CD4-positive, alpha-beta T cell treated with Interleukin-4 for 4 hours (primary cell): ENCODE data around the gene PTPRM.

Experiments used
- DNase-seq: peaks from one replicate; pipeline ENCODE4 v3.0.0-alpha.2; 2020

Gene PTPRM

DNA sequence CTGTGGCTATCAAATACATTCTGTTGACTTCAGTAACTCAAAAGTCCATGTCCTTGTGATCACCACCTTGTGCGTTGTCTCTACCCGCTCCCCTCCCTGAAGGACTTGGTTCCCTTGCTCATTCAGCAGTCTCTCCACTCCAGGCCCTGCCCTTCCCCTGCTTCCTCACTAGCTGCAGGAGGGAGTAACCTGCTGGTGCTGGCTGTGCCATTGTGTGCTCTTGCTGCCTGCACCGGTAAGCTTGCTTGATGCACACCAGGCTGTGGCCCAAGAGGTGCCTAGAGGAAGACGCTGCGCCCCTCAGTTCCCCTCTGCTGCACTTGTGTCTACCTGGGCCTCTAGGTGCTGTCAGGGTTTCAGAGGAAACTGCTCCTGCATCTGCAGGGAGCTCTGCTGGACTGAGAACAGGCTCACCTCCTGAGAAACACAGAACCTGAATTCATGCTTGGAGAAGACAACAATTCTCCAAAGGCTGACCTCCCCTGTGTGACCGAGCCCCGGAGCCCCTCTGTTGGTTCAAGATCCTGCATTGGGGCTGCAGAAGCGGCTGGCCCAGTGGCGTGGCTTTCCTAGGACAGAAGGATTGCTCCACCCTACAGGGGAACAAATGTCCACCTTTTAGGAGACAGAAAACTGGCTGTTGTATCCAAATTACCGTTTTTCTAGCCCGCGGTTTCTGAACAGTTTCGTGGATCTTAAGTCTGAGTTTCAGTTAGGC, 33.6 kb downstream of the PTPRM start:
- DNase-seq = no peak

DNA sequence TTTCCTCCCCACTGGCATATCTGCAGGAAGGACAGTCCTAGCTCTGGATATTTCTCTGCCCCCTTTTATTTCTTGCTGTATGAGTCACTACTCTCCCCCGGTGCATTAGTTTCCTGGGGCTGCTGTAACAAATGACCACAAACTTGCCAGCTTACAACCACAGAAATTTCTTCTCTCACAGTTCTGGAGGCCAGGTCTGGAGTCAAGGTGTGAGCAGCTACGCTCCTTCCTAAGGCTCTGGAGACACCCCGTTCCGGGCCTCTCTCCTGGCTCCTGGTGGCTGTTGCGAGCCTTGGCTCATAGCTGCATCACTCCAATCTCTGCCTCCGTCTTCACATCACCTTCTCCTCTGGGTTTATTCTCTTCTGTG, 34.1 kb downstream of the PTPRM start:
- DNase-seq = no peak

DNA sequence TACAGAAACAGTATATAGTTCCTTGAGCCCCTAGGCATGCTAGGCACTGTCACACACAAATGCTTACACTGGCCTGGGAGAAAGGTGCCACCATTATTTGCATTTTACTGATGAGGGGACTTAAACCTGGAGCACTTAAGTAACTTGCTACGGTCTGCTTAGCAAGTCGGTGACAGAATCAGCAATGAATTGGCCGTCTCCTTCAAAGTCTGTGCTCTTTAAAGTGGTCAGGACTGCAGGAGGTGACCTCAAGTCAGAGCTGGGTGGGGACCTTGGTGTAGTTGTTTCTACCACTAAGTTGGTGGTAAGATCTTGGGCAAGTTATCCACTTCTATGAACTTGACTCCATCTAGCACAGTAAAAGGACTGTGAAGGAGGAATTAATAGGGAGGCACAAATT, 34.8 kb downstream of the PTPRM start:
- DNase-seq = no peak

DNA sequence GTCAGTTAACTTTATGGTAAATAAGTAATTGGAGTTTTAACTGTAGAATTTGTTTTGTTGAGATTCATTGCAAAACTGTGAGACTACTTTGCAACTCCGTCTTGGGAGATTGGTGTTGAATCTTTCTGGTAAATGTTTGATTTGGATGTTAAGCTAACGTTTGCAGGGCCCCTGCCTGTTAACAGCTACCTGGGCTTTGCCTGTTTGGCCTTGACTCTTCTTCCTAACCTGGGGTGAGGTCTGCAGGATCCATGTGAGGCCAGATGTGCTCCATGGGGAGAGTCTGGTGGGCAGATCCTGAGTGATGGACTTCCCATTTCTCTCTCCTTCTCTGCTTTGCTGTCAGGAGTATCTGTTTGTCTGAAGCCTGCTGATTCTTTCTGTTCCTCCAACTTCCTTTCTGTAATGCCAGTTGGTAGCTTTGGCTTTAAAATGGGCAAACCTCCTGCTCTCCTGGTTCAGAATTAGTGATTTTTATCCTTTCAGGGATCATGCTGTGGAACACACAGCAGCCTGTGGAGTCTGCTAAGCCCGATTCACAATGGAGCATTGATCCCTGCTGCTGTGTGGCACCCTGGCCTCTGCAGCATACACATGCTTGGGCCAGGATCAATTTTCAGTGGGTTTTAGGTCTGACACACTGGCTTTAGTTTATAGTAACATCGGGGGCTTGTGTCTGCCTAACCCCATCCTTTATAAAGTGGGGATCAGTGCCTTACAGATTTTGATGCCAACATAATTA, 36.3 kb downstream of the PTPRM start:
- DNase-seq = no peak

DNA sequence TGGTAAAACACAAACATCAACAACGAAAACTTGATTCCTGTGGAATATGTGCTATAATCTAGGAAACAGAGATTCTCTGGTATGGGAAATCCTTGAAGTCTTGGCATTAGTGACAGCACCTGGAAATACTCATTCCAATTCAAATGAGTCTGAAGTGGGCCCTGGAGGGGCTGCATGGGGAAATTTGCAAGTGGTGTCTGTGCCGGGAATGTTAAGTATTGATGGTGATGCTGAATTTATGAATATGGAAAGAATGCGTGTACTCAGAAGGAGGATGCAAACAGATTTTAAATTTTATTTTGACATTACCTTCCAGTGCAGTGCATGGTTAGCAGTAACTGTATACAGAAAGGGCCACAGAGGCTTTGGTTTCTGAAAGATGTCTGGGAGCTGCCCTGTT, 37.2 kb downstream of the PTPRM start:
- no peak for DNase-seq

DNA sequence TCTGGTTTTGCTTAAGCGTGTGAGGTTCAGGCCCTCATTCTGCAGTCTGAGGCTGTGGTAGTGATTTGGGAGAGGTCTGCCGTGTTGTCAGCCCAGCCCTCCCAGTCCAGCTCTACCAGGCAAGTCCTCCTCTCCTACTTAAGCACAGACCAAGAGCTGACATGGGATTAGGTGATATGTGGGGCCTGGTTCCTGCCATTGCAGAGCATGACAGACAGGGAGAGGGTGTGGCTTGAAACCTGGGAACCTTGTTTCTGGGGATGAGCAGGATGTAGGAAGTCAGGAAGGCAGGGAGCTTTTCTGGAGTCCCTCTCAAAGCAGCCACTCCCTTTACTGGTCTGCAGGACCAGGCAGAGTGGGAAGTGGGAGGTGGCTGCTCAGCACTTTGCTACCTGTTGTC, 38.6 kb downstream of the PTPRM start:
- no peak for DNase-seq

DNA sequence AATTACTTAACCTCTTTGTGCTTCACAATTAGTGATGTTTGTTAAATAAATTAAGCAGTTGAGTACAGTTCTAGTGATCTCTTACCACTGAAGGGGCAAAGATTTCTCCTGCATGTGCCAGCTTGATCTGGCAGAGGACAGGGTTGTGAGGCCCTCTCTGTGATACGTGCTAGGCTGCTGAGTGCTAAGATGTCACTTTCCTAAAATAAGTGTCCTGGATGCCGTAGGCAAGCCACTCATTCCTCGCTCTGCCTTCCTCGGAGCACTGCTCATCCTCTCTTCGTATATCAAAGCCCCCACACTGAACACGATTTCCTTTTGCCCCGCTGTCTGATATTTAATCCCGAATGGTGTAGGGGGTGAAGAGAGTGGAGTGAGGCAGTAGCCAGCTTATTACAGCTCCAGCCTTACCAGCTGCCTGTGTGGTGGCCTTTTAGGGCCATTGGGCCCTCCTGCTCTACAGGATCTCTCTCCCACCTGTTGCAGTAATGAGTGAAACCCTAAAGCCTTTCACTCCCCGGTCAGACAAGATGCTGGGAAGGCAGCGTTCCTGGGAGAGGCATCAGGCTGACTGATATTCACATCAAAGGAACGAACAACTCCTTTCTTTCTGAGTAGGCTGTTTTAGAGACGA, 40.5 kb downstream of the PTPRM start:
- DNase-seq = no peak

DNA sequence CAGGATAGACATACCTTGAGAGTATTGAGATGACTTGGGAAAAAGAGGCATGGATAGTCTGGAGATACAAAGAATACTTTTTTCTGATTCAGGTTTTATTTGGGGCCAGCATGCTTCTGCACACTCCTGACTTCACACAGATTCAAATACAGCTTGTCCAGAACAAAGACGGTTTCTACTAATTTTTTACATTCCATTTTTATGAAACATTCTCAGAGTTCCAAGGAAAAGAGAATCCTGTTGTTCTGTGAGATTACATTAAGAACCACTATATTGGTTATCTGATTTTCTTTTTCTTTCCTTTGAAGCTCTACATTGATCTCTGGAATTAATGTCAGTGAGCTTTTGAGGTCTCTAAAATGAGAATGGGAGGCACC, 41.0 kb downstream of the PTPRM start:
- no peak for DNase-seq

DNA sequence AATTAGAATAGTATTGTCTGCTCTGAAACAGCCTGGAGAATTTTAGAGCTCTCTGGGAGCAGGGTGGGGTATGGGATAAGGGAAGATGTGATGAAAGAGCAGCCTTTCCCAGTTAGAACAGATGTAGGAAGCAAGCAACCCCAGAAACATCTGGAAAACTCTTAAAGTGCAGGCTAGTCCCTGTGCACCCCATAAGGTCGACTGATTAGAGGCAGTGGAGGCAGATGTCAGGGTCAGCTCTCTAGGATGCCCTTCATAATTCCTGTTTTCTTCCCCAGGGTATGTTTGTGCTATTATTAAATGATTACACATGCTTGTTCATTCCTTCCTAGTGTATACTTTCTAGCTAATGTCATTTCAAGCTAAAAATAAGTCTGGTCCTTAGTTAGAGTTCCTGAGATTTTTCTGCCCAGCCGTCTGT, 41.7 kb downstream of the PTPRM start:
- DNase-seq = no peak

DNA sequence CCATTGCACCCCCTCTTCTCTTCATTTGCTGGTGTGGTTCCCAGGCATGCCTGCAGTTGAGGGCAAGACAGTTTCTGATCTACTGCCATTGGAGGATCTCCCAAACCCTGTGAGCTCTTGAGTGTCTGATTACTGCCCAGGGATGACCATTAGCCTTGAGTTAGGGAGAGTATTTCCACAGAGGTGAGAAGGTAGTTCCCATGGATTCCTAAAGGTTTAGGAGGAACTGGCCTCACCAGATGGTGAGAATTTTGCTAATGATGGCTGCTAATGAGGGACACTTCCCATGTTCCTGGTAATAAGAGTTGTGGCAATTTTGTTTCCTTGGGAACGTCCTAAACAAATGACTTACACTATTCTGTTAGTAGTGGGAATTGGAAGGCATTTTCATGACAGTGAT, 42.5 kb downstream of the PTPRM start:
- DNase-seq = no peak

DNA sequence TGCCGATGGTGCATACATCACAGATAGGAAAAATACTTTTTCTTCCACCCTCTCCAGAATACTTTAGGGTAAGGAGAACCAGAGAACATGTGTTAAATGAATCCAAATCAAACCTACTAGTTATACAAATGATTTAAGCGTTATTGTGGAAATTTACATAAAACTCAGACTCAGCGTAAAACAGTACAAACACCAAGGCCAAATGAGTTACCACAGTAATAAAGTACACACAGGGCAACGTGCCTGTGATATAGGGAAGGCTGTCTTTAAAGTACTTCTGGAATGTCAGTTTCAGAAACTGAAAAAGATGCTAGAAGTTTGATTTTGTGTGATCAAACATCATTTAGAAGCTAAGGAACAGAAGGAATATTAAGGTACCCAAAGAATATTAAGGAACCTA, 46.9 kb downstream of the PTPRM start:
- DNase-seq = no peak

DNA sequence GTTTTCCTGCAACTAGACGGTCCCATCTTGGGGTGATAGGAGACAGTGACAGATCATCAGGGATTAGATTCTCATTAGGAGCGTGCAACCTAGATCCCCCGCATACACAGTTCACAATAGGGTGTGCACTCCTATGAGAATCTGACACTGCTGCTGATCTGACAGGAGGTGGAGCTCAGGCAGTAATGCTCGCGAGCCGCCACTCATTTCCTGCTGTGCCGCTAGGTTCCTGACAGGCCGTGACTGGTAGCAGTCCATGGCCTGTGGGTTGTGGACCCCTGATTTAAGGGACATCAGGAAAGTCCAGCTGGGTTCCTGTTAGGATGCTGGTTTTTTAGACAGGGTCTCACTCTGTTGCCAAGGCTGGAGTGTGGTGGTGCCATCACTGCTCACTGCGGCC, 48.7 kb downstream of the PTPRM start:
- no peak for DNase-seq

DNA sequence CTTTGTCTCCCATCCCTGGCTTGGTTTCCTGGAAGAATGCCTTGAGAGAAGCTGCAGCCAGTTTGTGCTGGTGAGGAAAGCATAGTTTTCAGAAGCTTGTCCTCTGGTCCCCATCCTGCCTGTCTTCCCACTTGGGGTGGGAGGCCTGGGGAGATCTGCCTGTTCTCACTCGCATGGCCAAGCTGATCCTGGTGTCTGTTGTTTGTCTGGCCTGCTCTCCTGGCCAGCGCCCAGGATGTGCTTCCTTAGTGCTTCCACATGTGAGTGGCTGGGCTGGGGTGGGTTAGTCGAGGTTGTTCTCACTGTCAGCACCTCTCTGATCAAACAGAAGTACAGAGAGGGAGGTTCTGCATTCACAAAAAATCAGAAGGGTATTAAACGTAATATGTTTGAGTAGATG, 49.5 kb downstream of the PTPRM start:
- no peak for DNase-seq

DNA sequence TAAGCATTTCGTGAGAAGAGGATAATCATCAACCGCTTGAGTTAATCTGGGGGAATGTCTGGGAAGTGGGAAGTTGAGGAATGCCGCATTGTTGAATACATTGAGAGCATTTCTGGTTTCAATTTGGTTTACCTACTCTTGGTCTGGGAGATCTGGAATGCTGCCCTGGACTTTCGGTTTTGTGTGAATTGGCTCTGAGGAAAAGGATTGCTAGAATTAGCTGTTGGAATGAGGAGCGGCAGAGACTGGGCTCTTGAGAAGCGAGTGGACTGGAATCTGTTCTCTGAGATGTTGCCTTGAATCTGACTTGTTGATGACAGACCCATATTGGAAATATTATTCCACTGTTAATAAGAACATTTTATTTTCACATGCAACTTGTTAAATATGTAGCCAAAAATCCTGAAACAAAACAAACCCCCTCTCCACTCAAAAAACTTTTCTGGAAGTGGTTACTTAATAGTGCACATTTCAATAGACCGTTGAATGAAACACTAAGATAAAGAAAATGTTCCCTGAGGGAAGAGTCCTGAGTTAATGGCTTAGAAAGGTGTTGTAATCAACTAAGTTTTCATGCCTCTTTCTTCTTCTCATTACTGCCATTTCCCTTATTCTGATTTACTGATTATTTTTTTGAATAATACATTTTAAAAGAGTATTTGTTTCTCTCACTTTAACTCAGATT, 50.8 kb downstream of the PTPRM start:
- no peak for DNase-seq

DNA sequence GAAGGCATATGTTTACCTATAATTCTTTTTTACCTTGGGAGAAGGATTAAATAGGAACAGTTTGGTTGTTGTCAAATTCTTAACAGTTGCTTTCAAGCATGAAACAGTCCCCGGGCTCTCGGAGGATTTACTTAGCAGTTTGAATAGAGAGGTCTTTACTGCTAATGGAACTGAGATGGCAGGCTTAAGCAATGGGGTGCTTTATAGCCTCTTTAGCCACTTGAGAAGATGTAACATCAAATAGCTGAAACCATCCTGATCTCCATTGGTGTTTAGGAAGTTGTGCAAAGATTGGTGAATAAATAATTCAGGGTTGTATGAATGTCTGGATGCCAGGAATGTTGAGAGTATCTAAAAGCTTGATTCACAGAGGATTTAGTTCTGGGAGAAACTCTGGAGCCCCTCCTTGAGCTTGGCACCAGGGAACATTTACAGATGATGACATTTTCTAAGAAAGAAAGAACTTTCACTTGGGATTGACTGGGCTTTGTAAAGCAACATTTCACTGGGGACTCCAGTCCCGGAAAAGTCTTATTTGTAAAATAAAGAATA, 51.9 kb downstream of the PTPRM start:
- no peak for DNase-seq

DNA sequence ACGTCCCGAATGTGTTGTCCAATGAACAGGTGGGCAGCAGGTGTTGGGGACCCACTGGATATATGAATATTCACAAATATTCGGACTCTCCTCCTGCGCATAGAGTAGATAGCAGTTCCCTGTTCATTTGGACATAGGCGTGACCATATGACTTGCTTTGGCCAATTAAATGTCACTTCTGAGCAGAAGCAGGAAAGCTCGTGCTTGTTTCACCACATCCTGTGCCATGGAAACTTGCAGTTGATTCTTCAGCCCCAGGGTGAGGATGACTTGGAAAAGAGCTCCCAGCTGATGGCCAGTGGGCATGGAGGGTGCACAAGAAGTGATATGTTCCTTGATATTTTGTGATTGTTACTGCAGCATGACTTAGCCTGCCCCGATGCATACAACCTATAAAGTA, 52.6 kb downstream of the PTPRM start:
- no peak for DNase-seq

DNA sequence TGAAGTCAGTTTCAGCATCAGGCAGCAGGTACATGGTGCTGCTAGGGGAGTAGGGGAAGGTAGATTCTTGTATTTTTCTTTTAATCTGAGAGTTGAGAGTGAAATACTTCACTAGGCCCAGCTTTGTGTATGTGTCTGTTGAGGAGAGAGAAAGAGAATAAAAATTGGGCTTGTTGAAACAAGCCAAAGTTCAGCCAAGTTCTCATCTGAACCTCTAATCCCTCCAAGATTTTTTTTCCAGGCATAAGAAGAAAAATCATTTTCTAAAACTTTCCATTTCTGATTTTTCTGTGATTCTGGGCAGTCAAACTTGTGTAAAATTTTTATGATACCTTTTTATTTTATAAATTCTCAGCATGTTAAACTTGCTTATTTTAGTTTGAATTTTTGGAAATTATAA, 55.6 kb downstream of the PTPRM start:
- DNase-seq = no peak

DNA sequence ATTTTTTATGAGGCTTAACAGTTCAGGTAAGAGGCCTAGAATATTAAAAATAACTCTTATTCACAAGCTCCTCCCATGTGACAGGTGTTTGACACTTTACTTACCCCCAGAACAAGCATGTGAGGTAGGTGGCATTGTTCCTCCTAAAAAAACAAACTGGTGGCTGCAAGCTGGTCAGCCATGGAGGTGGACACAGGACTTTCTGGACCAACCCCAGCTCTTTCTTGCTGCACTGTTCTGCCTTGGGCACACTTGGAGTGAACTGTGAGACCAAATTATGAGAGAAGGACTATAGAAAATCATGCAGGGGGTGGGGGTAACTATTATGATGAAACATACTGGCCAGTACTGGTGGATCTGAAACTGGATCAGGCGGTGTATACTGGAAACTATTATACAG, 56.6 kb downstream of the PTPRM start:
- no peak for DNase-seq

DNA sequence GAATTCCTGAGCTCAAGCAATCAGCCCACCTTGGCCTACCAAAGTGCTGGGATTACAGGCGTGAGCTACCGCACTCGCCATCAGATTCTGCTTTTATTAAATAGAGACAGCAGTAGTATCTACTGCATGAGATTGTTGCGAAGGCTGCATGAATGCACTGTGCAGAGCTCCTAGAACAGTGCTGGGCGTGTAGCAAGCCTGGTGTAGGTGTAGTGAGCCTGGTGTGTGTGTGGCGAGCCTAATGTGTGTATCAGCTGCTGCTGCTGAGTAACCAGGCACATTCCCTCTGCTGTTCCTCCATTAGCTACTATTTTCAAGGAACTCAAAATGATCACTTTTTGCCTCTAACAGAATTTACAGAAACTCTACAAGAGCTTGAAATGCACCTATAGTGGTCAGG, 57.6 kb downstream of the PTPRM start:
- no peak for DNase-seq

DNA sequence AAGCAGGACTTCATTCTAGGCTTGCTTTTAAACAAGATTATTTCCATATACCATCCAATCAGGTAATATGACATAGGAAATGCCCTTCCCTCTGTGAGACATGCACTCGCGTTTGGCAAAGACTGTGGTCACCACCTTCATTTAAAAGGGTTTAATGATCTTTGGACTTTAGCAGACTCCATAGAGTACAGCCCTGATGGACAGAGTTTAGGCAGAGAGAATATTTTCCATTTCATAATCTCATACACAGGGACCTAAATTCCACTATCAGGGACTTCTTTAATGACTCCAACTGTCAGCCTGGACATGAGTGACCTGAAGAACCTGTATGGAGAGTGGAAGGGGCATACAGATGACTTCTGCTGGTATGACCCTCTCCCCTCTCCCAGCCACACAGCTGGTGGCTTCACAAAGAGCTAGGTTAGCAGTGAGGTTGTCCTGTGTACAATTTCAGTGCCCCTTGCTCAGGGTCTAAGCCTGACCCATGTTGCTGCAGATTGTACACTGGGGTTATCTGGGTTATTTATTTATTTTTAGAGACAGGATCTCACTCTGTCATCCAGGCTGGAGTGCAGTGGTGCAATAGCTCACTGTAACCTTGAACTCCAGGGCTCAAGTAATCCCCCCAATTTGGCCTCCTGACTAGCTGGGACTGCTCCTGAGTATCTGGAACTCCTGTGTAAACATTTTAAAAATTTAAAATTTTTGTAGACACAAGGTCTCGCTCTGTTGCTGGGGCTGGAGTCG, 59.2 kb downstream of the PTPRM start:
- DNase-seq = no peak

DNA sequence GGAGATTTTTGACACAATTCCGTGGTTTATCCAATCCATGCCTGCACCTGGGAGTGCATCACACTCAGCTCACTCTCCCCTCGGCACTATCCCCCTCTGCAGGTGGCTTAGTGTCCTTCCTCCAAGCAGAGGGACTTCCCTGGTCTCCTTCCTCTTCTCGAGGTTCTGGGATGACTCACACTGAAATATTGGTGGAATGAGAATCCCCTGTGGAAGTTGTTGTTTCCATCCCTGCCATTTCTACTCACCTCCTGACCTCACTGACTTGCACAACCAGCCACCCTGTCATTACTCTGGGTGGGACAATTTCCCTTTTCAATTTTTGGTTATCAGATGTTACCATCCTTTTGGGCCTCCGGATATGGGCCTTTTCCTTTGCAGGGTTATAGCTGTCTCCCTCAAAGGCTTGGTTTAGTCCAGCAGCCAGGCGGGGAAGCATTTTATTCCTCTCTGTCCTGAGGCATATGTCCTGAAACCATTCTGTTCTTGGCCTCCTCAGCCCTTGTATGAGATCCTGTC, 59.9 kb downstream of the PTPRM start:
- no peak for DNase-seq

DNA sequence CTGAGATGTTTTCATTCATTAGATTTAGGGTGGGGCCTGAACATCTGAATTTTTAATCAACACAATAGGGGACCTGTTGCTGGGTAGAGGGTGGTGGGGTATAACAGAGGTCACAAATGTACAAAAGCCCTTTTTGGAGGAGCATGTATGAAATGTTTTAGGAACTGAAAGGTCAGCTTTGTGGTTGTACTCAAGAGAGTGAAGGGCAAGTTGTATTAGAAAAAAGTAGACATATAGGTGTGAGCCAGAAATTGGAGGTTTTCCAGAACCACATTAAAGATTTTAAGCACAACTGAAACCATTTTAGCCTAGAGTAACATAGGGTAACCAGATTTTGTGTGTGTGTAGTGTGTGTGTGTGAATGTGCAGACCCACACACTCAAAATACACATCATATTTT, 62.3 kb downstream of the PTPRM start:
- DNase-seq = no peak
